T-cell (primary cell): ENCODE data around the gene ZNF286A. TPM values are rescaled to one million over a fixed set of nuclear protein-coding genes. Genes with fewer than 3 reads are reported as not detected.

Experiments
- ATAC-seq, 4 experiments: fragments of 200-7000 bp in 3 of 4; fragments of 150-1000 bp in 1 of 4; cut with Tn5 transposase; replicated peaks in 1 of 4; 1 replicate in 3 of 4; 2 replicates in 1 of 4; pipeline ENCODE4 v1.10.0; 2021; ENCODE audit warnings: moderate library complexity in 3 of 4, mild to moderate bottlenecking in 2 of 4, moderate number of reproducible peaks in 1 of 4
- CTCF ChIA-PET, 2 donors: fragments of 300-600 bp; sonication (Branson Sonifier 250); formaldehyde crosslinking; loops; one replicate each; lab custom pipeline; 2022; ENCODE audit warnings: antibody characterized with exemption in 2 of 2; lab: Charles Lee
- POLR2A ChIA-PET, 2 donors: fragments of 300-600 bp; sonication (Branson Sonifier 250); formaldehyde crosslinking; loops; one replicate each; lab custom pipeline; 2022; ENCODE audit warnings: antibody characterized with exemption in 2 of 2; lab: Charles Lee
- DNase-seq, 35 experiments: peaks; one replicate each; pipeline versions ENCODE4 v3.0.0 to v3.0.0-alpha.2; 2013 to 2023
- H3K27ac ChIP-seq: one replicate; pipeline ENCODE4 v1.5.1; 2013; ENCODE audit warnings: low read length
- H3K27me3 ChIP-seq, 2 experiments: replicated peaks in 1 of 2; 1 replicate in 1 of 2; 2 replicates in 1 of 2; pipeline versions ENCODE4 v1.6.1 to v1.7.0; 2013; ENCODE audit warnings: low read length in 1 of 2, mixed read lengths in 1 of 2; ENCODE audit not compliant: control insufficient read depth in 2 of 2, insufficient read depth in 2 of 2; ENCODE audit errors: extremely low read depth in 1 of 2
- H3K36me3 ChIP-seq, 2 donors: 1 replicate in 1 of 2; 2 replicates in 1 of 2; pipeline versions ENCODE4 v1.6.1 to v1.7.0; 2013; ENCODE audit warnings: low read length in 1 of 2; ENCODE audit not compliant: control insufficient read depth in 2 of 2, insufficient read depth in 1 of 2; ENCODE audit errors: extremely low read depth in 1 of 2
- H3K4me1 ChIP-seq, 2 experiments: 1 replicate in 1 of 2; 2 replicates in 1 of 2; pipeline versions ENCODE4 v1.6.1 to v1.7.0; 2013; ENCODE audit warnings: low read length in 2 of 2, mixed read lengths in 1 of 2; ENCODE audit not compliant: insufficient read depth in 2 of 2, control insufficient read depth in 1 of 2; ENCODE audit errors: extremely low read depth in 1 of 2
- H3K4me3 ChIP-seq, 2 donors: 1 replicate in 1 of 2; 2 replicates in 1 of 2; pipeline versions ENCODE4 v1.5.1 to v1.7.0; 2013; ENCODE audit warnings: mild to moderate bottlenecking in 2 of 2, low read length in 1 of 2, moderate library complexity in 1 of 2; ENCODE audit not compliant: control insufficient read depth in 1 of 2; ENCODE audit errors: extremely low read depth in 1 of 2
- H3K9me3 ChIP-seq: 2 replicates; pipeline ENCODE4 v1.7.0; 2013
- H3K27ac Mint-ChIP-seq, 2 donors: one replicate each; pipeline ENCODE4 v1.8.0; 2020 to 2021; ENCODE audit warnings: mild to moderate bottlenecking in 2 of 2, mixed read lengths in 2 of 2
- H3K27me3 Mint-ChIP-seq, 2 donors: one replicate each; pipeline ENCODE4 v1.8.0; 2021 to 2022; ENCODE audit warnings: mixed read lengths in 2 of 2
- H3K36me3 Mint-ChIP-seq: one replicate; pipeline ENCODE4 v1.8.0; 2021; ENCODE audit warnings: mixed read lengths
- H3K4me1 Mint-ChIP-seq, 3 donors: one replicate each; pipeline ENCODE4 v1.8.0; 2020 to 2022; ENCODE audit warnings: mixed read lengths in 3 of 3, mild to moderate bottlenecking in 1 of 3
- H3K4me3 Mint-ChIP-seq, 3 donors: one replicate each; pipeline ENCODE4 v1.8.0; 2020 to 2022; ENCODE audit warnings: mild to moderate bottlenecking in 3 of 3, mixed read lengths in 3 of 3, moderate library complexity in 3 of 3
- H3K9me3 Mint-ChIP-seq, 3 donors: one replicate each; pipeline ENCODE4 v1.8.0; 2020 to 2022; ENCODE audit warnings: mixed read lengths in 3 of 3
- WGBS: methylation state at CpG from one replicate; pipeline ENCODE4 v1.1.5; 2013; ENCODE audit warnings: missing lambda C conversion rate; ENCODE audit not compliant: insufficient coverage; 5-methylcytosine and 5-hydroxymethylcytosine counted together
- total RNA-seq, 35 experiments: library from RNA in 6 of 35; stranded (reverse) in 6 of 35; fragments of 120-200 nt in 1 of 35; gene quantifications; one replicate each; pipeline versions ENCODE4 v1.2.1 to v1.2.4 and lab custom pipeline; 2013 to 2026

The ZNF286A gene
- total RNA-seq, 5 donors from 2014 or later (not counting 1 experiment from before 2014, with no cell fraction given), result 15.9 to 44.3 (median 26.0) TPM

GRCh38 chr17:15654886-15655561 is 44.5 kb upstream of the ZNF286A start:
- Histone ChIP-seq H3K4me3 (no peak overlapping the region), H3K27me3 (no peaks in the 10 kb centered on the region), H3K4me1 (peaks cover 0 to 11% of the 10 kb centered on the region in 2 experiments), H3K36me3 (no peaks in the 10 kb centered on the region), H3K9me3 (no peaks in the 10 kb centered on the region), H3K27ac (no peak overlapping the region)
- CTCF ChIA-PET, result no interaction called here
- no peak overlapping the region for H3K27ac Mint-ChIP-seq
- 17% methylated on average over 1 of the region's 3 CpGs for WGBS
- peaks cover 9 to 18% (median 13%) of the 10 kb centered on the region in 3 donors for H3K4me1 Mint-ChIP-seq
- peaks cover 14% of the 10 kb centered on the region for H3K36me3 Mint-ChIP-seq
- ATAC-seq (no peak), DNase-seq (no peak)
- H3K9me3 Mint-ChIP-seq, result no peaks in the 10 kb centered on the region
- no peak overlapping the region for H3K4me3 Mint-ChIP-seq
- H3K27me3 Mint-ChIP-seq, result no peaks in the 10 kb centered on the region
- POLR2A ChIA-PET, result no interaction called here

- ChIA-PET POLR2A (no interaction called here), CTCF (no interaction called here)
- DNase-seq (no peak), ATAC-seq (no peak)
- H3K9me3 Mint-ChIP-seq, result no peaks in the 10 kb centered on the region
- Histone ChIP-seq H3K4me3 (no peak overlapping the region), H3K36me3 (no peaks in the 10 kb centered on the region), H3K27ac (no peak overlapping the region), H3K9me3 (no peaks in the 10 kb centered on the region), H3K27me3 (no peaks in the 10 kb centered on the region), H3K4me1 (no peaks in the 10 kb centered on the region)
- H3K4me1 Mint-ChIP-seq, result peaks cover 0 to 3% (median 0%) of the 10 kb centered on the region in 3 donors
- H3K4me3 Mint-ChIP-seq, result no peak overlapping the region
- H3K27me3 Mint-ChIP-seq, result no peaks in the 10 kb centered on the region
- H3K36me3 Mint-ChIP-seq, result peaks cover 19% of the 10 kb centered on the region
- H3K27ac Mint-ChIP-seq, result no peak overlapping the region
Measured at GRCh38 chr17:15657868-15658267, 41.7 kb upstream of the ZNF286A start.

GRCh38 chr17:15658296-15658695 is 41.3 kb upstream of the ZNF286A start:
- ATAC-seq, result no peak
- no peaks in the 10 kb centered on the region for H3K9me3 Mint-ChIP-seq
- peaks cover 19% of the 10 kb centered on the region for H3K36me3 Mint-ChIP-seq
- DNase-seq, result no peak
- H3K27me3 Mint-ChIP-seq, result no peaks in the 10 kb centered on the region
- CTCF ChIA-PET, result no interaction called here
- H3K4me3 Mint-ChIP-seq, result no peak overlapping the region
- Histone ChIP-seq H3K27me3 (no peaks in the 10 kb centered on the region), H3K4me1 (no peaks in the 10 kb centered on the region), H3K9me3 (no peaks in the 10 kb centered on the region), H3K4me3 (no peak overlapping the region), H3K27ac (no peak overlapping the region), H3K36me3 (no peaks in the 10 kb centered on the region)
- POLR2A ChIA-PET, result no interaction called here
- no peak overlapping the region for H3K27ac Mint-ChIP-seq
- no peaks in the 10 kb centered on the region for H3K4me1 Mint-ChIP-seq
- WGBS, result no CpG with 5 or more reads among the region's 3 CpGs

GRCh38 chr17:15659236-15659635 is 40.3 kb upstream of the ZNF286A start:
- H3K36me3 ChIP-seq, result no peaks in the 10 kb centered on the region
- no peaks in the 10 kb centered on the region for H3K27me3 ChIP-seq
- ATAC-seq (no peak), DNase-seq (no peak)
- H3K9me3 ChIP-seq, result no peaks in the 10 kb centered on the region
- WGBS, result 88% methylated on average over 3 of the region's 6 CpGs
- H3K4me1 Mint-ChIP-seq, result no peaks in the 10 kb centered on the region
- H3K36me3 Mint-ChIP-seq, result peaks cover 25% of the 10 kb centered on the region
- no peaks in the 10 kb centered on the region for H3K9me3 Mint-ChIP-seq
- H3K4me3 ChIP-seq, result no peak overlapping the region
- no peaks in the 10 kb centered on the region for H3K27me3 Mint-ChIP-seq
- H3K4me1 ChIP-seq, result no peaks in the 10 kb centered on the region
- H3K27ac ChIP-seq, result no peak overlapping the region
- no peak overlapping the region for H3K4me3 Mint-ChIP-seq
- CTCF ChIA-PET, result no interaction called here
- no peak overlapping the region for H3K27ac Mint-ChIP-seq
- POLR2A ChIA-PET, result no interaction called here

- ATAC-seq (no peak), DNase-seq (no peak)
- Histone ChIP-seq H3K27ac (no peak overlapping the region), H3K4me3 (no peak overlapping the region), H3K4me1 (no peaks in the 10 kb centered on the region), H3K36me3 (no peaks in the 10 kb centered on the region), H3K9me3 (no peaks in the 10 kb centered on the region), H3K27me3 (no peaks in the 10 kb centered on the region)
- Mint-ChIP-seq H3K36me3 (peaks cover 29% of the 10 kb centered on the region), H3K4me3 (no peak overlapping the region), H3K9me3 (no peaks in the 10 kb centered on the region), H3K27me3 (no peaks in the 10 kb centered on the region), H3K4me1 (no peaks in the 10 kb centered on the region), H3K27ac (no peak overlapping the region)
- CTCF ChIA-PET, result no interaction called here
- POLR2A ChIA-PET, result no interaction called here
- WGBS, result 90% methylated on average over 2 of the region's 4 CpGs
Measured at GRCh38 chr17:15659663-15660062, 39.9 kb upstream of the ZNF286A start.

- ATAC-seq, result no peak
- H3K27me3 Mint-ChIP-seq, result no peaks in the 10 kb centered on the region
Measured at GRCh38 chr17:15660077-15660476, 39.5 kb upstream of the ZNF286A start.

GRCh38 chr17:15662681-15663080 is 36.9 kb upstream of the ZNF286A start:
- Histone ChIP-seq H3K27me3 (no peaks in the 10 kb centered on the region), H3K36me3 (no peaks in the 10 kb centered on the region), H3K4me1 (no peaks in the 10 kb centered on the region), H3K4me3 (no peak overlapping the region), H3K9me3 (no peaks in the 10 kb centered on the region), H3K27ac (no peak overlapping the region)
- no peak overlapping the region for H3K4me3 Mint-ChIP-seq
- peaks cover 33% of the 10 kb centered on the region for H3K36me3 Mint-ChIP-seq
- DNase-seq (no peak), ATAC-seq (no peak)
- WGBS, result 100% methylated on average over 2 of the region's 3 CpGs
- no peak overlapping the region for H3K27ac Mint-ChIP-seq
- H3K9me3 Mint-ChIP-seq, result no peaks in the 10 kb centered on the region
- H3K4me1 Mint-ChIP-seq, result no peaks in the 10 kb centered on the region
- ChIA-PET CTCF (no interaction called here), POLR2A (no interaction called here)
- no peaks in the 10 kb centered on the region for H3K27me3 Mint-ChIP-seq

More at GRCh38 chr17:15660077-15660476, 39.5 kb upstream of the ZNF286A start:
- Histone ChIP-seq H3K4me1 (no peaks in the 10 kb centered on the region), H3K27me3 (no peaks in the 10 kb centered on the region), H3K27ac (no peak overlapping the region), H3K36me3 (no peaks in the 10 kb centered on the region), H3K4me3 (no peak overlapping the region), H3K9me3 (no peaks in the 10 kb centered on the region)
- no peak overlapping the region for H3K27ac Mint-ChIP-seq
- H3K4me1 Mint-ChIP-seq, result no peaks in the 10 kb centered on the region
- peaks cover 29% of the 10 kb centered on the region for H3K36me3 Mint-ChIP-seq
- POLR2A ChIA-PET, result no interaction called here
- no peak overlapping the region for H3K4me3 Mint-ChIP-seq
- H3K9me3 Mint-ChIP-seq, result no peaks in the 10 kb centered on the region
- CTCF ChIA-PET, result no interaction called here
- WGBS, result 100% methylated on average over 2 of the region's 3 CpGs
- no peak for DNase-seq
